IMR-90 (cell line): Measurements from ENCODE around the gene NECTIN4. TPM values are rescaled to one million over a fixed set of nuclear protein-coding genes. Genes with fewer than 3 reads are reported as not detected.
"Not testable (repeated sequence)": the region's sequence is repeated elsewhere in the genome, so short reads cannot be mapped to it uniquely, and the experiment has no call there.

Experiments used
- ATAC-seq: fragments of 200-7000 bp; cut with Tn5 transposase; 2 replicates; pipeline ENCODE4 v1.9.1; 2020; ENCODE audit warnings: low read depth, mild to moderate bottlenecking, moderate library complexity
- BruUV-seq: library from RNA; stranded (reverse); fragments of 400-500 nt; replicated peaks from 2 replicates; lab custom pipeline; 2021; lab: Mats Ljungman, UMichigan
- CTCF ChIA-PET: fragments of 300-600 bp; formaldehyde crosslinking; extraction: SDS; loops from one replicate; lab custom pipeline; 2021; ENCODE audit warnings: antibody characterized with exemption; lab: Yijun Ruan, JAX
- POLR2A ChIA-PET: fragments of 300-600 bp; sonication (Branson Sonifier 250); formaldehyde crosslinking; loops from one replicate; lab custom pipeline; 2022; ENCODE audit warnings: antibody characterized with exemption; ENCODE audit not compliant: unreplicated experiment; lab: Charles Lee
- DNase-seq: peaks from one replicate; pipeline ENCODE4 v3.0.0; 2013
- H2AFZ ChIP-seq: replicated peaks from 2 replicates; pipeline ENCODE3; 2013; ENCODE audit warnings: low read length, mild to moderate bottlenecking; ENCODE audit not compliant: poor library complexity
- H2AK5ac ChIP-seq: 2 replicates; pipeline ENCODE4 v1.6.1; 2013; ENCODE audit warnings: low read depth, low read length, inconsistent platforms
- H2AK9ac ChIP-seq: replicated peaks from 2 replicates; pipeline ENCODE3; 2013; ENCODE audit warnings: mild to moderate bottlenecking, low read depth, low read length, moderate library complexity; ENCODE audit not compliant: poor library complexity
- H2BK120ac ChIP-seq: 2 replicates; pipeline ENCODE4 v1.6.1; 2013; ENCODE audit warnings: low read depth, low read length, inconsistent platforms
- H2BK15ac ChIP-seq: 3 replicates; pipeline ENCODE4 v1.6.1; 2013; ENCODE audit warnings: low read depth, low read length, inconsistent platforms
- H2BK20ac ChIP-seq: 2 replicates; pipeline ENCODE4 v1.6.1; 2013; ENCODE audit warnings: low read depth, mild to moderate bottlenecking, inconsistent platforms, low read length, moderate library complexity
- H2BK5ac ChIP-seq: 2 replicates; pipeline ENCODE4 v1.6.1; 2013; ENCODE audit warnings: mild to moderate bottlenecking, low read depth, low read length, inconsistent platforms; ENCODE audit not compliant: poor library complexity, severe bottlenecking
- H3K14ac ChIP-seq: replicated peaks from 2 replicates; pipeline ENCODE4 v1.6.1; 2013; ENCODE audit warnings: low read depth, low read length, inconsistent platforms
- H3K18ac ChIP-seq: 2 replicates; pipeline ENCODE4 v1.6.1; 2013; ENCODE audit warnings: low read depth, low read length, control low read depth
- H3K23ac ChIP-seq: 2 replicates; pipeline ENCODE4 v1.6.1; 2013; ENCODE audit warnings: low read depth, low read length, inconsistent platforms
- H3K27ac ChIP-seq: 2 replicates; pipeline ENCODE4 v1.5.1; 2013; ENCODE audit warnings: mild to moderate bottlenecking, control low read depth, low read length; ENCODE audit not compliant: insufficient read depth
- H3K27me3 ChIP-seq: 2 replicates; pipeline ENCODE4 v1.6.1; 2013; ENCODE audit warnings: low read length; ENCODE audit not compliant: control insufficient read depth, insufficient read depth
- H3K36me3 ChIP-seq: 2 replicates; pipeline ENCODE4 v1.6.1; 2013; ENCODE audit warnings: low read length, mixed read lengths; ENCODE audit not compliant: control insufficient read depth, insufficient read depth
- H3K4ac ChIP-seq: 2 replicates; pipeline ENCODE4 v1.6.1; 2013; ENCODE audit warnings: low read depth, low read length, inconsistent platforms
- H3K4me1 ChIP-seq: 2 replicates; pipeline ENCODE4 v1.6.1; 2013; ENCODE audit warnings: low read length, mixed read lengths; ENCODE audit not compliant: control insufficient read depth, insufficient read depth
- H3K4me2 ChIP-seq: 2 replicates; pipeline ENCODE4 v1.6.1; 2013; ENCODE audit warnings: low read depth, mild to moderate bottlenecking, control low read depth, low read length, moderate library complexity
- H3K4me3 ChIP-seq: 2 replicates; pipeline ENCODE4 v1.5.1; 2013; ENCODE audit warnings: low read depth, mild to moderate bottlenecking, control low read depth, low read length, moderate library complexity; ENCODE audit not compliant: insufficient read depth
- H3K56ac ChIP-seq: 2 replicates; pipeline ENCODE4 v1.6.1; 2013; ENCODE audit warnings: low read length, inconsistent platforms; ENCODE audit not compliant: insufficient read depth; ENCODE audit errors: extremely low read depth
- H3K79me1 ChIP-seq, 2 experiments: 2 replicates each; pipeline ENCODE4 v1.6.1; 2013; ENCODE audit warnings: low read length in 2 of 2, inconsistent platforms in 1 of 2, low read depth in 1 of 2
- H3K9ac ChIP-seq: 2 replicates; pipeline ENCODE4 v1.6.1; 2013; ENCODE audit warnings: low read depth, low read length, control low read depth
- H3K9me1 ChIP-seq: 2 replicates; pipeline ENCODE4 v1.6.1; 2013; ENCODE audit warnings: low read length, inconsistent platforms; ENCODE audit not compliant: insufficient read depth
- H3K9me3 ChIP-seq: 2 replicates; pipeline ENCODE4 v1.6.1; 2013; ENCODE audit warnings: low read length; ENCODE audit not compliant: control insufficient read depth, insufficient read depth
- H4K20me1 ChIP-seq: 2 replicates; pipeline ENCODE4 v1.6.1; 2013; ENCODE audit warnings: low read length, inconsistent platforms; ENCODE audit not compliant: insufficient read depth
- H4K5ac ChIP-seq: 2 replicates; pipeline ENCODE4 v1.6.1; 2013; ENCODE audit warnings: mild to moderate bottlenecking, low read depth, low read length, control low read depth
- H4K8ac ChIP-seq, 2 experiments: 2 replicates each; pipeline ENCODE4 v1.6.1; 2013; ENCODE audit warnings: low read depth in 2 of 2, low read length in 2 of 2, control low read depth in 1 of 2, inconsistent platforms in 1 of 2
- H4K91ac ChIP-seq: 2 replicates; pipeline ENCODE4 v1.6.1; 2013; ENCODE audit warnings: low read depth, low read length, inconsistent platforms; ENCODE audit not compliant: insufficient read depth
- WGBS, 2 experiments: methylation state at CpG; one replicate each; pipeline versions ENCODE4 v1.1.5 to v1.1.7; 2013; ENCODE audit warnings: missing lambda C conversion rate in 2 of 2; ENCODE audit not compliant: insufficient read length in 1 of 2; ENCODE audit errors: extremely low coverage in 2 of 2; 5-methylcytosine and 5-hydroxymethylcytosine counted together
- dilution Hi-C: fragments of 300-500 bp; cut with HindIII; formaldehyde crosslinking; loops from one replicate; pipeline ENCODE4 v1.14.3; 2018; ENCODE audit warnings: low sequenced_read_pairs; ENCODE audit not compliant: unreplicated experiment
- in situ Hi-C: fragments of 300-500 bp; cut with MboI; formaldehyde crosslinking; loops from 3 replicates; pipeline ENCODE4 v1.14.3; 2019; ENCODE audit warnings: low sequenced_read_pairs, inconsistent platforms, mixed read lengths
- intact Hi-C: fragments of 100-400 bp; cut with micrococcal nuclease; formaldehyde crosslinking; loops from 2 replicates; pipeline ENCODE4 v1.10.0; 2022
- polyA plus RNA-seq, 3 experiments: library from polyadenylated mRNA; depleted of rRNA; stranded (reverse); fragments of >200 nt; gene quantifications; 2 replicates each; pipeline ENCODE4 v1.2.3, GENCODE V29; 2012; ENCODE audit warnings: low replicate concordance in 1 of 3
- total RNA-seq: library from RNA; depleted of rRNA; stranded (reverse); fragments of >200 nt; gene quantifications from 2 replicates; pipeline ENCODE4 v1.2.3, GENCODE V29; 2012

Gene NECTIN4
- total and polyA plus RNA-seq, 2 of the 4 experiments (the other 2 are of a cell fraction), result 0.18 to 0.24 TPM

- intact Hi-C loops, H2BK5ac ChIP-seq: not testable (repeated sequence)
Observed at GRCh38 chr1:161063936-161064335, 25.4 kb downstream of the NECTIN4 start.

More at GRCh38 chr1:161063936-161064335, 25.4 kb downstream of the NECTIN4 start:
- H3K9me1 ChIP-seq, H2BK120ac ChIP-seq, dilution Hi-C loops, H3K18ac ChIP-seq, H3K36me3 ChIP-seq, H3K4me1 ChIP-seq, H3K4me3 ChIP-seq, H4K20me1 ChIP-seq, H3K27me3 ChIP-seq, BruUV-seq, H3K23ac ChIP-seq, H3K56ac ChIP-seq, H3K4me2 ChIP-seq, H4K91ac ChIP-seq, H2BK20ac ChIP-seq, H3K9ac ChIP-seq, H2AFZ ChIP-seq, H4K5ac ChIP-seq, DNase-seq, H3K14ac ChIP-seq, in situ Hi-C loops, H3K9me3 ChIP-seq, H4K8ac ChIP-seq, CTCF ChIA-PET, H2BK15ac ChIP-seq, H2AK9ac ChIP-seq, ATAC-seq, H3K4ac ChIP-seq, H2AK5ac ChIP-seq, POLR2A ChIA-PET, H3K27ac ChIP-seq, H3K79me1 ChIP-seq: not testable (repeated sequence)
- WGBS, 2 experiments, result 20% methylated on average over 1 of the region's 6 CpGs; no CpG with 5 or more reads in 1 of the 2 experiments
